Gastroesophageal sphincter (tissue), 3 donors: ENCODE results near the gene SYNJ2.

ENCODE experiments used
- EP300 ChIP-seq: sonication (generic); formaldehyde crosslinking; IDR thresholded peaks from one replicate; pipeline ENCODE4 v1.6.1; 2017; ENCODE audit warnings: antibody characterized with exemption, mild to moderate bottlenecking
- TF ChIP-seq, protein P1 (sequence below), 4 experiments: fragments of 200-600 bp in 2 of 4; fragments of 450-650 bp in 2 of 4; sonication (generic) in 1 of 4; IDR thresholded peaks; one replicate each; pipeline ENCODE4 v1.5.1; 2017 to 2019; ENCODE audit warnings: antibody characterized with exemption in 4 of 4, mild to moderate bottlenecking in 2 of 4, moderate library complexity in 2 of 4

DNA sequence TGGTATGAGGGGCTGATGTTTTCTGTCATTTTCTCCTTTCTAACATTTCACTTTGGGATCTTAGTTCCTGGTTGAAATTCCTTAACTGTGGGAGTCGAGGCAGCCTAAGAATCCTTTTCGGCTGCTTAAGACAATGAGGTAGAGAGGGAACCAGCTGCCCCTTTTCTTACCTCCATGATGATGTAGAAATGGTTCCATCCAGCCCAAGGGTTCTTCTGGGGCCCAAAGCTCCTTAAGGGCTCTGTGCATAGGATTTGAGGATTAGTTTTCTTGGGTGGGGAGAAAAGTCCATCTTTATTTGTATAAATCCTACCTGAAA, 33.5 kb downstream of the SYNJ2 start:
- no peak for TF ChIP-seq EP300
- TF ChIP-seq, protein P1, sequence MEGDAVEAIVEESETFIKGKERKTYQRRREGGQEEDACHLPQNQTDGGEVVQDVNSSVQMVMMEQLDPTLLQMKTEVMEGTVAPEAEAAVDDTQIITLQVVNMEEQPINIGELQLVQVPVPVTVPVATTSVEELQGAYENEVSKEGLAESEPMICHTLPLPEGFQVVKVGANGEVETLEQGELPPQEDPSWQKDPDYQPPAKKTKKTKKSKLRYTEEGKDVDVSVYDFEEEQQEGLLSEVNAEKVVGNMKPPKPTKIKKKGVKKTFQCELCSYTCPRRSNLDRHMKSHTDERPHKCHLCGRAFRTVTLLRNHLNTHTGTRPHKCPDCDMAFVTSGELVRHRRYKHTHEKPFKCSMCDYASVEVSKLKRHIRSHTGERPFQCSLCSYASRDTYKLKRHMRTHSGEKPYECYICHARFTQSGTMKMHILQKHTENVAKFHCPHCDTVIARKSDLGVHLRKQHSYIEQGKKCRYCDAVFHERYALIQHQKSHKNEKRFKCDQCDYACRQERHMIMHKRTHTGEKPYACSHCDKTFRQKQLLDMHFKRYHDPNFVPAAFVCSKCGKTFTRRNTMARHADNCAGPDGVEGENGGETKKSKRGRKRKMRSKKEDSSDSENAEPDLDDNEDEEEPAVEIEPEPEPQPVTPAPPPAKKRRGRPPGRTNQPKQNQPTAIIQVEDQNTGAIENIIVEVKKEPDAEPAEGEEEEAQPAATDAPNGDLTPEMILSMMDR (IDR thresholded peaks at IDR 0.05), result no peak
